Small intestine (tissue), 7 donors: ENCODE results near the gene DNAJC6. TPM values are rescaled to one million over a fixed set of nuclear protein-coding genes. Genes with fewer than 3 reads are reported as not detected.

Experiments
- DNase-seq, 2 donors: peaks; one replicate each; pipeline versions ENCODE4 v3.0.0 to v3.0.0-alpha.2; 2013
- FAIRE-seq: peaks from 2 replicates; lab custom pipeline; 2012; peaks lifted over from hg19 to GRCh38; lab: Jason Lieb, UNC
- H3K27ac ChIP-seq, 3 donors: one replicate each; pipeline ENCODE4 v1.5.1; 2013; ENCODE audit warnings: low read length in 2 of 3, mild to moderate bottlenecking in 2 of 3, control low read depth in 1 of 3, inconsistent platforms in 1 of 3, low read depth in 1 of 3, moderate library complexity in 1 of 3
- H3K27me3 ChIP-seq, 3 donors: one replicate each; pipeline ENCODE4 v1.6.1; 2013; ENCODE audit warnings: low read length in 3 of 3, inconsistent platforms in 1 of 3; ENCODE audit not compliant: control insufficient read depth in 3 of 3, insufficient read depth in 3 of 3
- H3K36me3 ChIP-seq, 3 donors: one replicate each; pipeline ENCODE4 v1.6.1; 2013; ENCODE audit warnings: low read length in 3 of 3, inconsistent platforms in 1 of 3, low read depth in 1 of 3, mild to moderate bottlenecking in 1 of 3, moderate library complexity in 1 of 3; ENCODE audit not compliant: control insufficient read depth in 3 of 3, insufficient read depth in 2 of 3
- H3K4me1 ChIP-seq, 3 donors: one replicate each; pipeline ENCODE4 v1.6.1; 2013; ENCODE audit warnings: low read length in 2 of 3, inconsistent platforms in 1 of 3, low read depth in 1 of 3, mild to moderate bottlenecking in 1 of 3, moderate library complexity in 1 of 3; ENCODE audit not compliant: control insufficient read depth in 3 of 3, insufficient read depth in 2 of 3
- H3K4me3 ChIP-seq, 3 donors: one replicate each; pipeline ENCODE4 v1.5.1; 2013; ENCODE audit warnings: low read length in 3 of 3, control low read depth in 1 of 3, inconsistent platforms in 1 of 3, low read depth in 1 of 3, mild to moderate bottlenecking in 1 of 3, moderate library complexity in 1 of 3
- H3K9me3 ChIP-seq, 2 donors: one replicate each; pipeline ENCODE4 v1.6.1; 2013; ENCODE audit warnings: low read depth in 1 of 2, low read length in 1 of 2; ENCODE audit not compliant: control insufficient read depth in 2 of 2, insufficient read depth in 1 of 2
- WGBS, 3 donors: extraction: QIAGEN DNeasy Blood & Tissue Kit; methylation state at CpG; one replicate each; pipeline ENCODE4 v1.1.7; 2013; 5-methylcytosine and 5-hydroxymethylcytosine counted together
- polyA plus RNA-seq, 4 donors: library from polyadenylated mRNA; stranded (reverse) in 3 of 4; unstranded in 1 of 4; fragments of 200-250 nt in 3 of 4; fragments of 120-200 nt in 1 of 4; gene quantifications; one replicate each; pipeline versions ENCODE4 v1.2.1 to v1.2.3, GENCODE V29; 2013
- donor health status: healthy with polysubstance abuse.
- donor health status: control.
- donor health status: control.
- donor health status: Bipolar disorder and iron deficiency.
- donor health status: healthy.

Gene DNAJC6
- polyA plus RNA-seq, 4 donors: 0.22 to 3.1 (median 1.4) TPM

DNA sequence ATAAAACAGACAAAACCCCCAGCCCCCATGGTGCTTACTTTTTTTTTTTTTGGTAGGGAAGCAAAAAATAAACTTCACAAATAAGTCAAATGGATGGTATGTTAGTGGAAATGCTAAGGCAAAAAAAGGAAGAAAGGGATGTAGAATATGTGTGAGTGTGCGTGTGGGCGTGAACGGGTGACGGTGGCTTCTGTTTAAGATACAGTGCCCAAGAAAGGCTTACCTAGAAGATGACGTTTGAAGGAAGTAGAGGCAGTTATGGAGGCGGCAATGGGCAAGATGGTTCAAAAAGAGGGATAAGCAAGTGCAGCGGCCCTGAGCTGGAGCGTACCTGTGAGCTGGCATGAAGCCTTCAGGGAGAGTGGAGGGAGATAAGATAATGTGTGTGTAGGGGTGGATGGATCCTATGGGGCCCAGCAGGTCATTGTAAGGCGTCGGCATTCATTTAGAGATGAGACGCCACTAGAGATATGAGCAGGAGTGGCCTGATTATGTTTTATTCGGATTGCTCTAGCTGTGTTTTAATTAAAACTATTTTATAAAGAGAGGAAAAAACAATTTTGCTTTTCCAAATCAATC is 131.1 kb downstream of the DNAJC6 start:
- 78 to 86% (median 79%) methylated on average over 12 of the region's 12 CpGs for WGBS, 3 donors
- H3K27ac ChIP-seq: no peak overlapping the region
- H3K9me3 ChIP-seq: no peaks in the 10 kb centered on the region
- peaks cover 0 to 2% (median 0%) of the 10 kb centered on the region in 3 donors for H3K36me3 ChIP-seq
- no peaks in the 10 kb centered on the region for H3K4me1 ChIP-seq
- H3K27me3 ChIP-seq: no peaks in the 10 kb centered on the region
- DNase-seq (no peak), FAIRE-seq (no peak)
- H3K4me3 ChIP-seq: no peak overlapping the region

DNA sequence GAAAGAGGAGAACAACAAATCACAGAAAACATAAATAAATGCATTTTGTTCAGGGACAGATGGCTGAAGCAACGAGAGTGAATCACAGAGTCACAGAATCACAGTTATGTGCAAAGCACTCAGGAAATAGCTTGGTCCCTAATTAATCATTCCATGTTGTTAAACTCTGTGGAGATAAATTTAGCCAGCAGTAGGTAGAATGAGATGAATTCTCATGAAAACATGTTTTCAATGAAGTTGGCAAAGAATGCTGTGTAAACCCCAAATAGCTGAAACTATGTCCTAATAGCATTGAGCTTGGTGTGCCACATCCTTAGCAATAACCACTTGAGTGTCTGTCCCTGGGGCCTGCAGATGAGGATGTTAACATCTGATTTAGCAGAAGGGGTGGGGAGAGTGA is 131.6 kb downstream of the DNAJC6 start:
- H3K36me3 ChIP-seq: peaks cover 0 to 2% (median 0%) of the 10 kb centered on the region in 3 donors
- H3K27ac ChIP-seq: no peak overlapping the region
- H3K4me3 ChIP-seq: no peak overlapping the region
- FAIRE-seq: no peak
- H3K9me3 ChIP-seq: no peaks in the 10 kb centered on the region
- WGBS, 3 donors: 58 to 81% (median 71%) methylated on average over 1 of the region's 1 CpG
- no peaks in the 10 kb centered on the region for H3K27me3 ChIP-seq
- no peak for DNase-seq
- H3K4me1 ChIP-seq: no peaks in the 10 kb centered on the region

DNA sequence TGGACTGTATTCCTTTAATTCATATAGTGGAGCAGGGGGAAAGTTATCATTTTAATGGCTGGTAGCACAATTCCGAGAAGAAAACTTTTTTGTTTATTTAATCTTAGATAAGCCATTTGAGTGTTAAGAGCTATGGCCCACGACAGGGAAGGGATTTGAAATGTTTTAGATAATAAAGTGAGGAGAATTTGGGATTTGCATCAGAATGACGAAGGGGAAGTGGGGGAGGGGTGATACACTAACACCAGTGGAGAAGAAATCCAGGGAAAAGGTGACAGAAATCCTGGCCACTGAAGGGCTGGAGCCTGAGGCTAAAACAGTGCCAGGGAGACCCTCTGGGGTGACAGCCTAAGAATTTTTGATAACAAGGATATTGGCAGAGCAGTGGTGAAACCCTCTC is 132.1 kb downstream of the DNAJC6 start:
- no peaks in the 10 kb centered on the region for H3K4me1 ChIP-seq
- 42 to 51% (median 47%) methylated on average over 3 of the region's 3 CpGs for WGBS, 3 donors
- no peak for DNase-seq
- no peaks in the 10 kb centered on the region for H3K27me3 ChIP-seq
- FAIRE-seq: no peak
- no peaks in the 10 kb centered on the region for H3K9me3 ChIP-seq
- no peak overlapping the region for H3K27ac ChIP-seq
- H3K4me3 ChIP-seq: no peak overlapping the region
- H3K36me3 ChIP-seq: peaks cover 0 to 2% (median 0%) of the 10 kb centered on the region in 3 donors

DNA sequence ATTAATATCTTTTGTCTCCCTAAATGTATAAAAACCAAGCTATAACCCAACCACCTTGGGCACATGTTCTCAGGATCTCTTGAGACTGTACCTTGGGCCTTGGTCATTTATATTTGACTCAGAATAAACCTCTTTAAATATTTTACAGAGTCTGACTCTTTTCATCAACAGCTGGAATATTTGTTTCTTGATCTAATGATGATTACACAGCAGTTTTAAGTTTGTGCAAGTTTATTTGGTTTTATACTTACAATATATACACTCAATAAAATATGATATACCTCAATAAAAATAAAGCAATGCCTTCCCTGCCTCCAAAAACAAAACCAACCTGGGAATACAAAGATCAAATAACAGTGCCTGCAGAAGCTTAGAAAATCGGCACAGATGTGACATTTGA is 133.1 kb downstream of the DNAJC6 start:
- Histone ChIP-seq H3K27ac (no peak overlapping the region), H3K4me3 (no peak overlapping the region), H3K9me3 (no peaks in the 10 kb centered on the region), H3K27me3 (no peaks in the 10 kb centered on the region), H3K36me3 (no peaks in the 10 kb centered on the region), H3K4me1 (no peaks in the 10 kb centered on the region)
- DNase-seq (no peak), FAIRE-seq (no peak)
- 89 to 95% (median 94%) methylated on average over 1 of the region's 1 CpG for WGBS, 3 donors

DNA sequence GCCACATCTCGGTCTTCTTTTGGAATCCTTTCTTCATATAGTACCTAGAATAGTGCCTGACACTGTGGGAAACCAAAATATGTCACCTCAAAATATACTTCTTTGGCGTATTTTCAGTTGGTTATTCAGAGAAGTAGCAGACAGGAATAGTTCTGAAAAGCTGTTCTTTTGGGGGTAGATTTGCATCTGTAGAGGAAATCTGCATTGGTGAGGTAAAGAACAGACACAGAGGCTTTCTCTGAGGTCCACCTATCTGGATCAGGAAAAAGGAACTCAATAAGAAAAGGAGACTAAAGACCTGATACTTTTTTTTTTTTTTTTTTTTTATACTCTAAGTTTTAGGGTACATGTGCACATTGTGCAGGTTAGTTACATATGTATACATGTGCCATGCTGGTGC is 134.3 kb downstream of the DNAJC6 start:
- no peaks in the 10 kb centered on the region for H3K9me3 ChIP-seq
- H3K4me1 ChIP-seq: no peaks in the 10 kb centered on the region
- DNase-seq: no peak
- H3K4me3 ChIP-seq: no peak overlapping the region
- H3K36me3 ChIP-seq: no peaks in the 10 kb centered on the region
- WGBS, 3 donors: 79 to 90% (median 82%) methylated on average over 2 of the region's 2 CpGs
- no peak overlapping the region for H3K27ac ChIP-seq
- no peak for FAIRE-seq
- H3K27me3 ChIP-seq: no peaks in the 10 kb centered on the region

DNA sequence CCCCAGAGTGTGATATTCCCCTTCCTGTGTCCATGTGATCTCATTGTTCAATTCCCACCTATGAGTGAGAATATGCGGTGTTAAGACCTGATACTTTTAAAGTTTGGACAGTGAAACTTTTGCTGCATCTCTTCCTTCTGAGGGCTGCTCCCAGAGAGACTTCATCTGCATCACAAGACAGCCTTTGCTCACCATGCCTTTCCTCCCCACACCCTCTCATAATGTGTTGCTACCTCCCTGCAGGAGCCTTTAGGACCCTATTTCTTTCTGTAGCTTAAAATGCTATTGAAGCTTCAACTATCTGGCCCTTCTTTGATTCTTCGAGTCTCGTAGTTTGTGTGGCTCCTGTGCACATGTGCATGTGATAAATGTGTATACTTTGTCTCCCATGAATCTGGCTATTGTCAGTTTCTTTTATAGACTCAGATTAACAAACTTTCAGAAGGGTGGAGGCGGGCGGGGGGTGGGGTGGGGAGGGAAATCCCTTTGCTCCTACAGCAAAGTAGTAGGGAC is 134.8 kb downstream of the DNAJC6 start:
- no peak for DNase-seq
- H3K4me1 ChIP-seq: no peaks in the 10 kb centered on the region
- WGBS, 3 donors: 75 to 94% (median 83%) methylated on average over 5 of the region's 5 CpGs
- H3K27me3 ChIP-seq: no peaks in the 10 kb centered on the region
- FAIRE-seq: no peak
- H3K9me3 ChIP-seq: no peaks in the 10 kb centered on the region
- H3K27ac ChIP-seq: no peak overlapping the region
- H3K4me3 ChIP-seq: no peak overlapping the region
- no peaks in the 10 kb centered on the region for H3K36me3 ChIP-seq

DNA sequence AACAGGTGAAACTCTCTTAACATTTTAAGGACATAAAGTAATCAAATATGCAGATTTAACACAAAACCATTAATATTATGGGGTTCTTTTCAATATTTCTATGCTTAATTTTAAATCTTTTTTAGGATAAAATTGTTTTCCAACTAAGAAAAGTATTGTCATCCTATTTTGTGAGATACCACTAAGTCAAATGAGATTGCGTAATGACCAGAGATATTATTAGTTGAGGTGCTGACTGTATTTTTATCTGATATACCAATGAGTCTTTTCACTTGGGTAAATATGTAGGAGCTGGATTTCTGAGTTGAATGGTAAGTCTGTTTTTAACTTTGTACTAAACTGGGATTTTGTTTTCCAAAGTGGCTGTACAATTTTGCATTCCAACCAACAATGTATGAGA is 136.5 kb downstream of the DNAJC6 start:
- no peaks in the 10 kb centered on the region for H3K4me1 ChIP-seq
- WGBS, 3 donors: 98 to 100% (median 100%) methylated on average over 1 of the region's 1 CpG
- no peaks in the 10 kb centered on the region for H3K9me3 ChIP-seq
- DNase-seq: no peak
- H3K27ac ChIP-seq: no peak overlapping the region
- no peaks in the 10 kb centered on the region for H3K36me3 ChIP-seq
- H3K27me3 ChIP-seq: no peaks in the 10 kb centered on the region
- no peak for FAIRE-seq
- H3K4me3 ChIP-seq: no peak overlapping the region

DNA sequence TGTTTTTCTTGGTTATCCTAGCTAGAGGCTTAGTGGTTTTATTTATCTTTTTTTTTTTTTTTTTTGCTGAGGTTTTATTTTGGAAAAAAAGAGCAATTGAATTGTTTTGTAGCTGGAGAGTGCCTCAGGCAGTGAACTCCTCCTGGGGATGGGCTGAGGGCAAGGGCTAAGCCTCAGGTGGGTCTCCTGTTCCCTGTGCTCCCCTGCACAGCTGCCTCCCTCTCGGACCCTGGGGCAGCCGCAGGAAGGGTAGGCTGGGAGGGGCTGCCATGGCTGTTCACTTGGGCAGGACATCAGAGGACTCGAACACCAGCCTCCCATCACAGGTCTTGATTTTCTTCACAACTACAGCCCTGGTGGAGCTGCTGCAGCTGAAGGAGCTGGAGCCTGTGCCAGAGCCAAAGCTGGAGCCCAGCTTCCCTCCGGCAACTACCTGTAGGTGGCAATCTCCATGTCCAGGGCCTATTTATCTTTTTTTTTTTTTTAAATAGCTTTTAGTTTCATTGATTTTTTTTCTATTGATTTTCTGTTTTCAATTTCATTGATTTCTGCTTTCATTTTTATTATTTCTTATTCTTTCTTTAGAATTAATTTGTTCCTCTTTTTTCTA is 140.0 kb downstream of the DNAJC6 start:
- Histone ChIP-seq H3K27ac (no peak overlapping the region), H3K4me3 (no peak overlapping the region), H3K4me1 (no peaks in the 10 kb centered on the region), H3K27me3 (no peaks in the 10 kb centered on the region), H3K36me3 (no peaks in the 10 kb centered on the region), H3K9me3 (no peaks in the 10 kb centered on the region)
- FAIRE-seq (peak; percentile 23), DNase-seq (no peak)
- WGBS, 3 donors: 78 to 93% (median 84%) methylated on average over 4 of the region's 4 CpGs
